HG03442 (cell line): Measurements from ENCODE around the gene NIPBL.
"Not testable (repeated sequence)": the region's sequence is repeated elsewhere in the genome, so short reads cannot be mapped to it uniquely, and the experiment has no call there.

Source experiments
- ATAC-seq: cut with Tn5 transposase; IDR thresholded peaks from one replicate; pipeline ENCODE4 v1.9.1; 2021; ENCODE audit warnings: mild to moderate bottlenecking, moderate library complexity; ENCODE audit not compliant: unreplicated experiment

Gene NIPBL

DNA sequence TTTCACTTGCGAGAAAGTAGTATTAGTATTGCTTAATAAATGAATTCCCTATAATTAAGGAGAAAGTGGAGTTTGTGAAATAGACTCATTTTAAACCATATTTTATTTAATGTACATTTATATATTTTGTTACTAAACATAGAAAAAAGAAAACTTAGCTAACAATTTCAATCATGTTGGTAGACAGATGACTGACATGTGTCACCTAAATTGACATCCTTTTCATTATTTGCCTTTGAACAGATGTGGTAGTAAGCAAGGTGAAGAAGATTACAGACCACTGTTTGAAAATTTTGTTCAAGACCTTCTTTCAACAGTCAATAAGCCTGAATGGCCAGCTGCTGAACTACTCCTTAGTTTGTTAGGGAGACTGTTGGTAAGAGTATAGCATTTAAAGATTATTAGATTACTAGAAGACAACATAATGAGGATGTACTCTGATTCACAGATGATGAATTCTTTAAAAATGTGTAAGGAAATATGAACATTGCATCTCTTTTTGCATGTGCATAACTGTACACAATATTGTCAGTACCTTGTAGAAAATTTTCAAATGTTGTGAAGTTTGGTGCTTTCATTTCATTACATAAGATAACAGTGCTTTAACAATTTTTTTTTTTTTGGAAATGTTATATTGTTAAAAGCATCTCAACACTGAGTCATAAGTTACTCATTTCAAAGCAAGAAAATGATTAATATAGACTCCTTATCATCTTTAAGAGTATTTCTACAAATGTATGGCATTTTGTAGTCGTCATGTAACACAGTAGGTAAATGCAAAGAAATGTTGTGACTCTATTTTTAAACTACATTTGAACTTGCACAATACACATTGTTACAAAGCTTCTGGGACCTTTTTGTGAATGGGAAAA, 139.5 kb downstream of the NIPBL start:
- no peak for ATAC-seq

DNA sequence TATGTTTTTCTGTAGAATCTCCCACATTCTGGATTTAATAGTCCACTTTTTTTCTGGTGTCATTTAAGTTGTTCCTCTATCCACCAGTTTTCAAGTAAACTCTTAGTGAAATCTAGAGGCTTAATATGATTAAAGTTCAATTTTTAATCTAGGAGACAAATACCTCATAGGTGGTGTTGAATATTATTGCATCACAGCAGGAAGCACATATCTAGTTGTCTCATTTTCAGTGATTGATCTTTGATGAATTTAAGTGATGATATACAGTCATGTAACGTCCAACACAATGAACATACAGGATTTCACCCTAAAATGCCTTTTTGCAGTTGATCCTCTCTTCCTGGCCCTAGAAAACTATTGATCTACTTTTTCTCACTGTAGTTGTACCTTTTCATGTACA, 152.3 kb downstream of the NIPBL start:
- no peak for ATAC-seq

DNA sequence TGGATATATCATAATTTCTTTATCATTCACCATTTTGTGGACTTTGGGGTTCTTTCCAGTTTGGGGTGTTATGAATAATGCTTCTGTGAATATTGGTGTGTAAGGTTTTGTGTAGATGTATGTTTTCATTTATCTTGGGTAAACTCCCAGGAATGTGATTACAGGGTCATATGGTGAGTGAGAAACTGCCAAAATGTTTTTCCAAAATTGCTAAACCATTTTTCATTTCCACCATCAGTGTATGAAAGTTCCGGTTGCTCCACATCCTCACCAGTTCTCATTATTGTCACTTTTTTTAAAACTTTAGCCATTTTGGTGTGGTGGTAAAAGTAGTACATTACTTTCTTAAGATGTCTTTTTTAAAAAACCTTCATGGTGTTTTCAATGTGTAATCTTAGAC, 152.9 kb downstream of the NIPBL start:
- no peak for ATAC-seq

DNA sequence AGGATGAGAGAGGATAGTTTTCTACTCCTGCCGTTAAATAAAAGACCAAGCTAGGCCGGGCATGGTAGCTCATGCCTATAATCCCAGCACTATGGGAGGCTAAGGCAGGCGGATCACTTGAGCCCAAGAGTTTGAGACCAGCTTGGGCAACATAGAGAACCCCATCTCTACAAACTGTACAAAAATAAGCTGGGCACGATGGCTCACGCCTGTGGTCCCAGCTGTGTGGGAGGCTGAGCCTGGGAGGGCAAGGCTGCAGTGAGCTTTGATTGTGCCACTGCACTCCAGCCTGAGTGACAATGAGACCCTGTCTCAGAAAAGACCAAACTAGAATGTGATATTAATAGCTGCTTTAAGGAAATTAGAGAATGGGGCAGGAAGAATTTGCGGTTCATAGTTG, 158.4 kb downstream of the NIPBL start:
- ATAC-seq: no peak

DNA sequence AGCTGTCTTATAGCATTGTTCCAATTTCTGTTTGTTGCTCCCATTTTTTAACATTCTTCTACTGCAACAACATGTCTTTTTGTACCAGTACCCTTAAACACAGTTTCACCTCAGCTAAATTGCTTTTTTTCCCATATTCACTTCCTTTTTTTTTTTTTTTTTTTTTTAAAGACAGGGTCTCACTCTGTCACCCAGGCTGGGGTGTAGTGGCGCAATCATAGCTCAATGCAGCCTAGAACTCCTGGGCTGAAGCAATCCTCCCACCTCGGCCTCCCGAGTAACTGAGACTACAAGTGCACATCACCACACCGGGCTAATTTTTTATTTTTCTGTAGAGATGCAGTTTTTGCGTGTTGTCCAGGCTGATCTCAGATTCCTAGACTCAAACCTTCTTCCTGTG, 161.3 kb downstream of the NIPBL start:
- ATAC-seq: no peak

DNA sequence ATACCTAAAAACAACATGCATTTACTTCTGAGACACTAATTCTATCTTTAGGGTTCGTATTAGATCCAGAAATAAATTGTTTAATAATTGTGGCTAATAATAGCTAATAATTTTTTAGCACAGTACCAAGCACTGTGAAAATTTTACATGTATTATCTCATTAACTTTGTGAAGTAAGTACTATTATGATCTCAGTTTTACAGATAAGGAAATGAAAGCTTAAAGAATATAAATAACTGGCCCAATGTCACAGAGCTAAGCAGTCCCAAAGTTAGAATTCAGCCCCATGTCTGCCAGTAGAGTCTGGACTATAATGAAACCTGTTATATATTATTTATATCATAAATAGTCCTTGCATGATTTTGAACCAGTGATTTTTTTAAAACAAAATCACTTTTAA, 163.3 kb downstream of the NIPBL start:
- no peak for ATAC-seq

DNA sequence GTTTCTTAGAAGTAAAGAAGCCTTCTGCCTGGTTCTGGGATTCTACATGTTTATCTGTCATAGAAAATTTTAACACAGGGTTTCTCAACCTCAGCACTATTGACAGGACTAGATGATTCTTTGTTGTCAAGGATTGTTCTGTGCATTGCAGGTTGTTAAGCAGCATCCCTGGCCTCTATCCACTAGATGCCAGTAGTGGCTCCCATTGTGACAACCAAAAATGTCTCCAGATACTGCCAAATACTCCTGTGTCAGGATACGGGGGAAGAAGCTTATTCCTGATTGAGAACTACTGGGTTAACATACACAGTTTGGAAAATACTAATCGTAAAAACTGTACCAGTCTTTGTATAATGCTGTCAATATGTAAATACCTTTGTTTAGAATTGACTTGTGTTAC, 167.1 kb downstream of the NIPBL start:
- ATAC-seq: no peak

DNA sequence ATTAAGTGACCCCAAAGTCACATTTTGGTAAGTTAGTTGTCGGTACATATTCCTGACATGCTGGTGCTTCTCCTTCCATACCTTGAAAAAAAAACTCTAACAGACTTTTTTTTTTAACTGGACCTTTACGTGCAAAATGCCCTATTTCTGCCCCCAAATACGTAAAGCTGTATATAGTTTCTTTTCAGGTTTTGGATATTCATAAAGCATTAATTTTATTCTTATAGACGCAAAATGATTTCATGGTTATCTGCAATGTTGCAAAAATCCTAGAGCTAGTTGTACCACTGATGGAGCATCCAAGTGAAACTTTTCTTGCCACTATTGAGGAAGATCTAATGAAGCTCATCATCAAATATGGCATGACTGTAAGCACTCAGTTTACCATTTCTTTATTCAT, 167.6 kb downstream of the NIPBL start:
- no peak for ATAC-seq

DNA sequence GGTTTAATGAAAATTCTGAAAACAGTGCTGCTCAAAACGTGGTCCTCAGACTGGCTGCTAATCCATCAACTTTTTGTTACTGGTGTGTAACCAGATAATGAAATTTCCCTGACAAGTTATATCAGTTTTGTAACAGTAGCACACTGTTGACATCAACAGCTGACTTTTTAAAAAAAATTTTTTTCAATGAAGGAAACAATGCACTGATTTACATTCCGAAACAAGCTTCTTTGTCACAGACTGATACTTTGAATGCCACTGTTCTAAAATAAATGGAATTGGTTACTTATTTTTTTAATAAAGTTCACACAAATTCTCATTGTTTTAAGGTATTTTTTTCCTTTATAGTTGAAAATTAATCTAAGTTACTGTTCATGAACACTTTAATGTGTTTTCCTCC, 169.1 kb downstream of the NIPBL start:
- no peak for ATAC-seq

DNA sequence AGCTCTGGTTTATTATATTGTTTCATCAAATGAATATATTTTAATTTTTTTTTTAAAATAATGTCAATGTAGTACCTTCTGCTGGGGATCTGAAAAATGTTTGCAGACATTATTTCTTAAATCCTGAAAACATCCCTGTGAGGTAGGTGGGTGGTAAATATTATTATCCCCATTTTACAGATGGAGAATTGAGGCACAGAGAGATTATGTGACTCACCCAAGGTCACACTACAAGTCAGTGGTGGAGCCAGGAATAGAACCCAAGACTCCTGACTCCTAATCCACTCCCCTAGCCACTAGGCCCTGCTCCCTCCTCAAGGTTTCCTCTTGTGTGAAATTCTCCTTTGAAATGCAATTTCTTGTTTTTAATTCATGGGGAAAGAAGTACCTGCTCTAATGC, 171.4 kb downstream of the NIPBL start:
- ATAC-seq: no peak

DNA sequence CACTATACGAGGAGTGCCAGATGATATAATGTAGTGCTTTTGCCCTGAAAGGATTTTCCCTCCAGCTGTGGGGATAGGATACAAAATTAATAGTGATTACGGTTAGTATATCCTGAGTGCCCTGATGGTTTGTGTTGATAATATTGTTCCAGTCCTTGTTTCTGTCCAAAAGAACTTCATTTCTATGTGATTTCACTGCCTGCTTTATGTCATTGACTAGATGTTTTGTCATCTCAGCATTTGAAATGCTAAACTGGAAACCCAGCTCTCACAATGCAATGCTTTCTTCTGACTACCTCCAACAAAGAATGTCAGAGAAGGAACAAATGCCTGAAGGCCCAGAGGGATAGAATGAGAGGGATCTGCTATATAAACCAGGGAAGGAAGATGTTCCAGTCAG, 177.8 kb downstream of the NIPBL start:
- no peak for ATAC-seq

DNA sequence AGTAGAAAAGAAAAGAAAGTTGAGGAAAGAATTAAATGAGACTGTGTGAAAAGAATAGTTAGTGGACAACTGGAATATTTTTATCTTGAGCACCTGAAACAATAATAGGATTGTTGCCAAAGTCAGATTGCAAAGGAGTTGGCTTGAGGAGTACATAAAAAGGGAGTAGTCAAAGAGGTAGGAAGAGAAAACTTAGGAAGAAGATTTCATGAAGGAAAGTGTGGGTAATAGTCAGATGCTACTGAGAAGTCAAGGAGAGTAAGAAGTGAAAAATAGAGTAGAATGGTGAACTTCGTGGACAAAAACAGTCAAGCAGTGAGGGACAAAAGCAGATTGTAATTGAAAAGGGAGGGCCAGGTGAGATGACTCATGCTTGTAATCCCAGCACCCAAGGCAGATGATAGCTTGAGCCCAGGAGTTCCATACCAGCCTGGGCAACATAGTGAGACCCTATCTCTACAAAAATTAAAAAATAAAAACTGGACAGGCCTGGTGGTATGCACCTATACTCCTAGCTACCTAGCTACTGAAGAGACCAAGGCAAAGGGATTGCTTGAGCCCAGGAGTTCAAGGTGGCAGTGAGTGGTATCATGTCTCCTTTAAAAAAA, 178.9 kb downstream of the NIPBL start:
- no peak for ATAC-seq

DNA sequence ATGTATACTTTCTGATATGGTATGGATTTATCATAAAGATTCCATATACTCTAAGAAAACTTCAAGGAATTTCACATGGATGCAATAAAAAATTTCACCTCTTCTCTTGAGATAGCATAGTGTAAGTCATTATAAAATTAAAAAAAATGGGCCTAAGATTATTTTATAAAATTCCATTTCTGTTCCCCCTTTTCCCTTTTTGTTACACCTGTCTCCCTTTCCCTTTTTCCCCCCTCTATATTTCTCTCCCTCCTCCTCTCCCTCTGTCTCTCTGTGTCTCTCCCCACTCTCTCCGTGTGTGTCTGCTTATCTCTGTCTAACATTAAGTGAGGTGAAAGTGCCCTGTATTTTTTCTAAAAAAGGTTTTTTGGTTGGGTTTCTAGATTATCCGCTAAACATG, 180.2 kb downstream of the NIPBL start:
- no peak for ATAC-seq

DNA sequence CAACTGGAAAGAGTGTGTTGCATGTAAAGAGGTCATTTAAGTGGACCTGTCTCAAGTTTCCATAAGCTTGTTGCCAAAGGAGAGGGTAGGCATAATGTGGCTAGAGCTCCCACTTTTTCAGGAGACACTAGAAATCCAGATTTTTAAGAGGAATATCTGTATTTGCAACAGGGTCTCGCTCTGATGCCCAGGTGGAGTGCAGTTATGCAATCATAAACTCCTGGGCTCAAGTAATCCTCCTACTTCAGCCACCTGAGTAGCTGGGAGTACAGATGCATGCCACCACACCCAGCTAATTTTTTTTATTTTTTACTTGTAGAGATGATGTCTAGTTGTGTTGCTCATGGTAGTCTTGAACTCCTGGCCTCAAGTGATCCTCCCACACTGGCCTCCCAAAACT, 183.5 kb downstream of the NIPBL start:
- ATAC-seq: no peak

DNA sequence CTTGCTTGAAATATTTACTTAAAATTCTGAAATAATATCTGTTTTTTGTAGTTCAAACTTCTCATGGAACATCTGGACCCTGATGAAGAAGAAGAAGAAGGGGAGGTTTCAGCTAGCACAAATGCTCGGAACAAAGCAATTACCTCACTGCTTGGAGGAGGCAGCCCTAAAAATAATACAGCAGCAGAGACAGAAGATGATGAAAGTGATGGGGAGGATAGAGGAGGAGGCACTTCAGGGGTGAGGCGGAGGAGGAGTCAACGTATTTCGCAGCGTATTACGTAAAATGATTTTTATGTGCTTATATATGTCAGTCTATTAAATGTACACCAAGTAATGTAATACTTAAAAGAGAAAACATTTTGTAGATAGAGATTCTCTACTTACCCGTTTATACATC, 187.2 kb downstream of the NIPBL start:
- no peak for ATAC-seq

DNA sequence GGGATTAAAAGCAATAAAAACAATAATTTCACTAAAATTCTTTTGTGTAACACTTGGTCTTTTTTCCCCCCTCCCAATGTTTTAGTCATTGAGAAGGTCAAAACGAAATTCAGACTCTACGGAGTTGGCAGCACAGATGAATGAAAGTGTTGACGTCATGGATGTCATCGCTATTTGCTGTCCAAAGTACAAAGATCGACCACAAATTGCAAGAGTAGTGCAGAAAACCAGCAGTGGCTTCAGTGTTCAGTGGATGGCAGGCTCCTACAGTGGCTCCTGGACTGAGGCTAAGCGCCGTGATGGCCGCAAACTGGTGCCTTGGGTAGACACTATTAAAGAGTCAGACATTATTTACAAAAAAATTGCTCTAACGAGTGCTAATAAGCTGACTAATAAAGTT, 187.9 kb downstream of the NIPBL start:
- no peak for ATAC-seq

DNA sequence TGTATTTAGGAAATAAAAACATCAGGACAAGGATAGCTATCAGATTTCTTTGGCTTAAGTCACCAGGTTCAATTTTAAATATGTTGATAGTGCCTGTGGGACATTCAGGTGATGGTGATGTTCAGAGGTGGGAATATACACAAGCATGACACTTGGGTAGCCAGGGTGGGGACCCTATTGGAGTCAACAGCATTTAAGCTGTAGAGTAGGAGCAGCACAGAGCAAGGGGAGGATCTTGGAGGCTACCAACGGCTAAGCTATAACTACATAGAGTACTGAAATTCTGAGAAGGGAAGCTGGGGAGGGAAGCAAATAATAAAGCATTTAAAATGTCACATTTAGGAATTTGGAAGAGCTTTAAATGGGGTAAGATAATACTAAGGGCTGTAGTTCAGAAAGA, 194.9 kb downstream of the NIPBL start:
- ATAC-seq: no peak

DNA sequence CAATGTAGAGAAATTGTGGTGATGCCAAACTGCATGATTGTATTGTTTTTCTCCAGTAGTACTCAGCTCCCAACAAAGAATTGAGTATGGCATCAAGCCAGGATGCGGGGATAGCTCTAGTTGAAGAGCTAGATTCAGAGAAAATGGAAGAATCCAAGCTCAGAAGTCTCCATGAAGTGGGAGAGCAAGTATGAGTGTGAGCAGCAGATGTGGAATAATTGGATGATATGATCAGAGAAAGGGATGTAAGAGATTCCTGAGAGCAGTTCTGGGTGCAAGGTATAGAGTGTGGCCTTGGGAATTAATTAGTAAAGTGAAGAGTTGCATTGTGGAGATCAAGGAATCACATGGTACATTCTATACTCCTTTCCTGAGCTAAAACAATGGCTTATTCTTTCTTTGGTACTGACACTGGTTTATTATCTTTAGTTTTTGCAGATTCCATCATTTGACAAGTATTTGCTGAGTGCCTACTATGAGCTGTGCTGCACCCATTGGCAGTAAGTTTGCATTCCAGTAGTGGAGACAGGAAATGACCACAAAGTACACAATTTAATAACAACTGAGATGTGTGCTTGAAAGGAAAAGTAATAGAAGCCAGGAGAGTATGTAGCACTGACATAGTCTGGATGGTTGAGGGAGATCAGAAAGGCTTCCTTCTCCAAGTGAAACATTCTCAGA, 195.5 kb downstream of the NIPBL start:
- ATAC-seq: no peak

DNA sequence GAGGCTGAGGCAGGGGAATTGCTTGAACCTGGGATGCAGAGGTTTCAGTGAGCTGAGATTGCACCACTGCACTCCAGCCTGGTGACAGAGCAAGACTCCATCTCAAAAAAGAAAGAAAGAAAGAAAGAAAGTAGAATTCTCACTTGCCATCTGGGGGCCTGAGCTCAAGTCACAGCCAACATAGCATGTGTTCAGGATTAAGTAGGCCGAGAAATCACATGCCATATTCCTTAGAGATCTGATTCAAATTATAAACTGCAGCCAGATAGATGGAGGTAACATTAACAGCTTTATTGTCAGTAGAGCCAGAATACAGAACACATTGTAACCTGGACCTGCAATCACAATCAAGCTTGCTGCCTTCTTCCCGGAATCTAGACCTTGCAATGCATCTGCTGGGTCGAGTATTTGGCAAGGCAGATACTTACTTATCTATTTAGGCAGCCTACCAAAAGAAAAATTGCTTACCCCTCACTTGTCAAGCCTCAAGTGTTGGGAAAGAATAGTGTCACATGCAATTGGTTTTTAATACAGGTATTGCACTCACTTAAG, 198.9 kb downstream of the NIPBL start:
- ATAC-seq: no peak

DNA sequence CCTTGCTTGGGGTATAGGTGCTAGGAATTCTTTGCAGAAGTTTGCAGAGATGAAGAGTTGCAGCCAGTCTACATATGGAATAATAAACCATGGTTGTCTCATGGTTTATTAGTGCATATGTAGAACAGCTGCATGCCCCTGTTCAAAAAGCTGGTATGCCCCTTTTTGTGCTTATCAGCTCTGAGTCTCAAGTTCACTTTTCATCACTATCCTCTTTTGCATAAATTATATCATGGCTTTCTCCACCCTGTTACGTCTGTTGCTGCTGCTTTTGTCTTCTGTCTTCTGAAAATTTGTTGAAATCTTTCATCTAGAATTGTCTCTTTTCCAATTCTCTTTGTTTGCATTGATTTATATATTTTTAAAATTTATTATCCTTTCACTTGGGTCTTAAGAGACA, 200.6 kb downstream of the NIPBL start:
- ATAC-seq: no peak

DNA sequence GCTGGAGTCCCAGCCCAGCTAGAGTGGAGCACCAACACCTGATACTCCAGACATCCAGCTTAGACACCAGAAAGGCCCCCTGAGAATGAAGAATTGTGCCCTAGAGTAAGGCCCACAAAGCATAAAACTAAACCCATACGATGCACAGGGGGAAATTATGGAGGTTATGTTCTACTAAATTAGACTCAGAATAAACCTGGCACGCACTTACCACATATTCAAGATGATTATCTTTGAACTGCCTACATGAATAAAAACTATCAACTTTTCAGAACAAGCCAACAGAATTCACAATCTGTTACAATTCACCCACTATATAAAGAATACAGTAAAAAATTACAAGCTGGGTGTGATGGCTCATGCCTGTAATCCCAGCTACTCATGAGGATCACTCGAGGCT, 204.1 kb downstream of the NIPBL start:
- ATAC-seq: no peak

DNA sequence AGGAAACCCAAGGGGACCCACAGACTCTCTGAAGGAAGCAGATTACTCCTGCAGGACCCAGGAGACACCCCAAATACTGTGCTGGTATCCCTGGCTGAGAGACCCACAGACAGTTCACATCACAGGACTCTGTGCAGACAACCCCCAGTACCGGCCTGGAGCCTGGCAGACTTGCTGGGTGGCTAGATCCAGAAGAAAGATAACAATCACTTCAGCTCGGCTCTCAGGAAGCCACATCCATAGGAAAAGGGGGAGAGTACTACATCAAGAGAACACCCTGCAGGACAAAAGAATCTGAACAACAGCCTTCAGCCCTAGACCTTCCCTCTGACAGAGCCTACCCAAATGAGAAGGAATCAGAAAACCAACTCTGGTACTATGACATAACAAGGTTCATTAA, 206.4 kb downstream of the NIPBL start:
- not testable (repeated sequence) for ATAC-seq
